Neural progenitor cell (in vitro differentiated cells): ENCODE data around the gene LGALS3.
"Not testable (repeated sequence)": the region's sequence is repeated elsewhere in the genome, so short reads cannot be mapped to it uniquely, and the experiment has no call there.

Source experiments
- CTCF ChIP-seq: fragments of 200-600 bp; sonication (generic); IDR thresholded peaks from 2 replicates; pipeline ENCODE4 v1.5.1; 2017; ENCODE audit warnings: antibody characterized with exemption, mild to moderate bottlenecking
- EZH2 ChIP-seq: fragments of 200-600 bp; sonication (generic); IDR thresholded peaks from 2 replicates; pipeline ENCODE4 v1.6.1; 2017; ENCODE audit warnings: antibody characterized with exemption, mild to moderate bottlenecking, moderate library complexity
- EZH2phosphoT487 ChIP-seq: fragments of 200-600 bp; sonication (generic); IDR thresholded peaks from 2 replicates; pipeline ENCODE4 v1.6.1; 2017; ENCODE audit warnings: antibody characterized with exemption

- TF ChIP-seq CTCF, EZH2phosphoT487, EZH2: not testable (repeated sequence)
Measured at GRCh38 chr14:55079961-55080360, 49.1 kb upstream of the LGALS3 start.
